ENCODE measurements around the gene SETBP1. TPM values are rescaled to one million over a fixed set of nuclear protein-coding genes. Genes with fewer than 3 reads are reported as not detected.
A peak's percentile ranks its signal among the peaks of the same experiment; 100 is the strongest.

SETBP1 gene
- total and polyA plus RNA-seq, 7 experiments from 2014 or later = 0.08 to 12.5 (median 2.5) TPM; not detected in 2

DNA sequence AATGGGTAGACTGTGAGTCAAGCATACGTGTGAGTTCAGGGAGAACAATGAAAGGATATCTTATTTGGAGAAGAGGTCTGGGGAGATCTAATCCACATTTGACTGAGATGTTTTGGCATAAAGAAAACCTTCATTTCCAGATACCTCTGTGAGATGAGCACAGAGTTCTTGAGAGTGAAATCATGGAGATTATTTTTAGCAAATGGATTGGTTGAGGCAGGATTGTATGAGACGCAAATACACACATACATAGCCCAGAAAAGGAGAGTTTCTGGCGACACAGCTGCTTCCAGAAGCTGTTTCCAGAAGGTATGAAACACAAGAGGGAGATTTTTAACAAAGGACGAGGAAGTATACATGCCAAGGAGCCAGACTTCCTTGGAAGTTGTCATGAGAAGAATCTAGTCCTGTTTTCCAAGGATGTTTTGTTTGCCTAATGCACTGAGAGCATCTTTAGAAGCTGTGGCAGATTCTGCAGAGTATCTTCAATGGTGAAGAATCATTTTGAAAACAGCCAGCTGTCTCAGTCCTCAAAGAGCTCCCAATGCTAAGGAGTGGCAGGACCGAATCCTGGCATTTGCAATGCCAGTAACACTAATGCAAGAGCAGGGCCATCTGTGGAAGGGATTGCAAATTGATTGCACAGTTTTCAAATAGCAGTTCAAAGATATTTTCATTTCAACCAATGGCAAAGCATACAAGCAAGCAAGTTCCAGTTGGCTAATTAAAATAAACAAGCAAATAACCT, 177.2 kb downstream of the SETBP1 start:
- ChIA-PET POLR2A (no interaction called here), CTCF (no interaction called here)
- Histone ChIP-seq H3K4me3 (ENCODE audit: low read length) (no peak overlapping the region), H3K36me3 (ENCODE audit: control insufficient read depth in 2 of 3, insufficient read depth in 3 of 3, low read length in 3 of 3) (no peaks in the 10 kb centered on the region), H3K4me1 (ENCODE audit: control insufficient read depth in 2 of 2, insufficient read depth in 2 of 2, low read length in 2 of 2) (no peaks in the 10 kb centered on the region), H3K27ac (ENCODE audit: low read depth, low read length) (no peak overlapping the region), H3K27me3 (ENCODE audit: control insufficient read depth in 2 of 2, insufficient read depth in 2 of 2, low read length in 2 of 2) (no peaks in the 10 kb centered on the region), H3K9me3 (ENCODE audit: control insufficient read depth in 2 of 3, low read length in 3 of 3) (no peaks in the 10 kb centered on the region)
- DNase-seq (no peak), ATAC-seq (no peak)
- Mint-ChIP-seq H3K36me3 (peaks cover 0 to 2% (median 0%) of the 10 kb centered on the region in 5 donors), H3K27me3 (peaks cover 0 to 33% (median 0%) of the 10 kb centered on the region in 5 donors), H3K4me1 (peaks cover 0 to 2% (median 0%) of the 10 kb centered on the region in 7 donors), H3K27ac (no peak overlapping the region), H3K9me3 (peaks cover 0 to 6% (median 0%) of the 10 kb centered on the region in 11 donors), H3K4me3 (no peak overlapping the region)
- intact Hi-C loops (cut with micrococcal nuclease) = no loop called here

DNA sequence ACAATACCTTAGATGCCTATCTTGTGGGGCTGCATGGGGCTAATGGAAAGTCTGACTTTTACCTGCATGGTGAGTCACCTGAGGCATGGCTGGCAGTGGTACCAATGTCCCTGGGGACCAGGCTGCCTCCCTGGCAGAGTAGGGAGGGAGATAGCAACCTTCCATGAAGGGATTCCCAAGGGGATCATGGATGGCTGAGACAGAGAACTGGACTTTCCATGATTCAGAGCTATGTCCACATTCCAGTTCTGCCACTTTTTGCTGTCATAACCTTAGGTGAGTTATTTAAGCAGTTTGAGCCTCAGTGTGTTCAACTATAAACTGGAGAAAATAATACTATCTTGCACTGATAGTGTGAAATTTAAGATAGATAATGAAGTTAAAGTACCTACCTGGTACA, 178.6 kb downstream of the SETBP1 start:
- ChIA-PET POLR2A (no interaction called here), CTCF (no interaction called here)
- Histone ChIP-seq H3K27ac (ENCODE audit: low read depth, low read length) (no peak overlapping the region), H3K4me3 (ENCODE audit: low read length) (no peak overlapping the region), H3K36me3 (ENCODE audit: control insufficient read depth in 2 of 3, insufficient read depth in 3 of 3, low read length in 3 of 3) (no peaks in the 10 kb centered on the region), H3K27me3 (ENCODE audit: control insufficient read depth in 2 of 2, insufficient read depth in 2 of 2, low read length in 2 of 2) (no peaks in the 10 kb centered on the region), H3K4me1 (ENCODE audit: control insufficient read depth in 2 of 2, insufficient read depth in 2 of 2, low read length in 2 of 2) (no peaks in the 10 kb centered on the region), H3K9me3 (ENCODE audit: control insufficient read depth in 2 of 3, low read length in 3 of 3) (no peaks in the 10 kb centered on the region)
- no peak for ATAC-seq
- Mint-ChIP-seq H3K4me3 (no peak overlapping the region), H3K27me3 (peaks cover 0 to 36% (median 0%) of the 10 kb centered on the region in 5 donors), H3K9me3 (peaks cover 0 to 6% (median 0%) of the 10 kb centered on the region in 11 donors), H3K36me3 (peaks cover 0 to 2% (median 0%) of the 10 kb centered on the region in 5 donors), H3K27ac (no peak overlapping the region), H3K4me1 (peaks cover 0 to 2% (median 0%) of the 10 kb centered on the region in 7 donors)
- DNase-seq = no peak
- intact Hi-C loops (cut with micrococcal nuclease) = no loop called here

DNA sequence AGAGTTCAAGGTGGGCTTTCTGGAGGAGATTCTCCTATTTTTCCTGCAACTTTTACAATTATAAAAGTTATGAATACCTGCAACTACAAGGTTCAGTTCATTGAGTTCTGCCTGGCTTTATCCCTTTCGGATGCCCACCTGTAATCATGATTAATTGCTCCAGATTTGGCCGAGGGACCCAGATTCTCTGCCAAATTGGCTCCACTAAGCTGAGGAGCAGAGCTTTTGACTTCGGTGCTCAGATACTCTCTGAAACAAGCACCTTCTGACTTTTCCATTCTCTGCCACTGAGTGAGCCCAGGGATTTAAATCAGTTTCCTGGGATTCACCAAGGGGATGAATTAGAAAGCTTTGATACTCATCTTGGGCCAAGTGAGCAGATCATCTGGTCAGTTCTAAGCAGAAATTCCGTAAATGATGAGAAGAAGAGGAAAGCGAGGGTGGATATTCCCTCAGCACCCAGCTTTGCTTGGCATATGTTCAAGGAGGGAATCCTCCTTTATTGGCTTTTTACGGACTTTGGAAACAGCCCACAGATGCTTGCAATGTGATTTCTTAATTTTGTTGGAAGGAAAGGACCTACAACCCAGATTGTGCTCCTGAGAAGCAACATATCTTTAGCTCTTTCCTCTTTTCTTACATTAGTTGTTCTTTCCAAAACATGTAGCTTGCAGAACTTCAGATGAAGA, 179.2 kb downstream of the SETBP1 start:
- Histone ChIP-seq H3K4me3 (ENCODE audit: low read length) (no peak overlapping the region), H3K4me1 (ENCODE audit: control insufficient read depth in 2 of 2, insufficient read depth in 2 of 2, low read length in 2 of 2) (no peaks in the 10 kb centered on the region), H3K27me3 (ENCODE audit: control insufficient read depth in 2 of 2, insufficient read depth in 2 of 2, low read length in 2 of 2) (no peaks in the 10 kb centered on the region), H3K9me3 (ENCODE audit: control insufficient read depth in 2 of 3, low read length in 3 of 3) (no peaks in the 10 kb centered on the region), H3K36me3 (ENCODE audit: control insufficient read depth in 2 of 3, insufficient read depth in 3 of 3, low read length in 3 of 3) (no peaks in the 10 kb centered on the region), H3K27ac (ENCODE audit: low read depth, low read length) (no peak overlapping the region)
- H3K27me3 Mint-ChIP-seq = peaks cover 0 to 32% (median 0%) of the 10 kb centered on the region in 5 donors
- peaks cover 0 to 6% (median 0%) of the 10 kb centered on the region in 11 donors for H3K9me3 Mint-ChIP-seq
- ATAC-seq (no peak), DNase-seq (no peak)
- peaks cover 0 to 2% (median 0%) of the 10 kb centered on the region in 7 donors for H3K4me1 Mint-ChIP-seq
- CTCF ChIA-PET = no interaction called here
- H3K36me3 Mint-ChIP-seq = peaks cover 0 to 2% (median 0%) of the 10 kb centered on the region in 5 donors
- no peak overlapping the region for H3K27ac Mint-ChIP-seq
- intact Hi-C loops (cut with micrococcal nuclease) = no loop called here
- no peak overlapping the region for H3K4me3 Mint-ChIP-seq
- POLR2A ChIA-PET = no interaction called here

DNA sequence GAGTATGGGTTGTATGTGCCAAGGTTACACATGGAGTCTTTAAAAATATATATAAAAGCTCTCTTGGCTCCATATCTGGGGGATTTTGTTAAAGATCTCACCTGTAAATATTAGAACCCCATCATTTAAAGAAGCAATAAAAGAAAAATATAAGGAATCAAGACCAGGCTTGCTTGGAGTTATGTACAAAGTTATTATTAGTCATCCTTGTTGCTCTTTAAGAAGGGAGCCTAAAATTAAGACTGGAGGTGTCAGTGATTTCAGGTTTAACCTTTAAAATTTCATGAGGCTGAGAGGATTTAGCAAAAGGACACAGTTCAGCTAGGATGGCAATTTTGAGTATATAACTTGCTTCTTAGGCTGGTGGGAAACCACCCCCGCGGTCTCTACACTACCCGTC, 181.4 kb downstream of the SETBP1 start:
- no peak overlapping the region for H3K27ac ChIP-seq (ENCODE audit: low read depth, low read length)
- H3K27me3 Mint-ChIP-seq = peaks cover 0 to 36% (median 0%) of the 10 kb centered on the region in 5 donors
- no peak overlapping the region for H3K4me3 Mint-ChIP-seq
- H3K4me1 Mint-ChIP-seq = peaks cover 0 to 7% (median 0%) of the 10 kb centered on the region in 7 donors
- no peaks in the 10 kb centered on the region for H3K36me3 Mint-ChIP-seq
- CTCF ChIA-PET = no interaction called here
- POLR2A ChIA-PET = no interaction called here
- no peaks in the 10 kb centered on the region for H3K27me3 ChIP-seq (ENCODE audit: control insufficient read depth in 2 of 2, insufficient read depth in 2 of 2, low read length in 2 of 2)
- no peak overlapping the region for H3K4me3 ChIP-seq (ENCODE audit: low read length)
- no peak for DNase-seq
- peaks cover 0 to 6% (median 0%) of the 10 kb centered on the region in 11 donors for H3K9me3 Mint-ChIP-seq
- H3K27ac Mint-ChIP-seq = no peak overlapping the region
- intact Hi-C loops (cut with micrococcal nuclease) = no loop called here
- H3K9me3 ChIP-seq (ENCODE audit: control insufficient read depth in 2 of 3, low read length in 3 of 3) = no peaks in the 10 kb centered on the region
- no peaks in the 10 kb centered on the region for H3K4me1 ChIP-seq (ENCODE audit: control insufficient read depth in 2 of 2, insufficient read depth in 2 of 2, low read length in 2 of 2)
- ATAC-seq = no peak
- H3K36me3 ChIP-seq (ENCODE audit: control insufficient read depth in 2 of 3, insufficient read depth in 3 of 3, low read length in 3 of 3) = no peaks in the 10 kb centered on the region

DNA sequence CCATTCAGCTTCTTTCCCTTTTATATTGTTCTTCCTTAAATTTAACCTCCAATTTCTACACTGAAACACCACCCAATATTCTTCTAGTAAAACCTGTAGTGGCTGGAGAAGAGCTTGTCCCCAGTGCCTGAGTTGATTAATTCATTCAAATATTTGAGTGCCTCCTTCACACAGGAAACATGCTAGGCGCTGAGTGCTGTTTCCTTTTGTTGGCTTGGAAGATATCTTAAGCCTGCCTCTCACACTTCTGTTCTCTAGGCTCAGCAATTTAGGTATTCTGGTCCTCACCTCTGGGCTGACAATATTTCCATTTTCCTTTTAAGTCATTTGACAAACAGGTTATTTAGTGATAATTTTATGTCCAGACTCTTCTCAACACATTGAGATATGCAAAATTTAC, 185.4 kb downstream of the SETBP1 start:
- H3K4me1 Mint-ChIP-seq = peaks cover 0 to 7% (median 0%) of the 10 kb centered on the region in 7 donors
- intact Hi-C loops (cut with micrococcal nuclease) = no loop called here
- H3K36me3 ChIP-seq (ENCODE audit: control insufficient read depth in 2 of 3, insufficient read depth in 3 of 3, low read length in 3 of 3) = no peaks in the 10 kb centered on the region
- no peak overlapping the region for H3K27ac Mint-ChIP-seq
- no peaks in the 10 kb centered on the region for H3K36me3 Mint-ChIP-seq
- ChIA-PET POLR2A (no interaction called here), CTCF (no interaction called here)
- no peaks in the 10 kb centered on the region for H3K4me1 ChIP-seq (ENCODE audit: control insufficient read depth in 2 of 2, insufficient read depth in 2 of 2, low read length in 2 of 2)
- no peak overlapping the region for H3K27ac ChIP-seq (ENCODE audit: low read depth, low read length)
- DNase-seq (no peak), ATAC-seq (no peak)
- H3K4me3 ChIP-seq (ENCODE audit: low read length) = no peak overlapping the region
- H3K27me3 ChIP-seq (ENCODE audit: control insufficient read depth in 2 of 2, insufficient read depth in 2 of 2, low read length in 2 of 2) = no peaks in the 10 kb centered on the region
- peak overlapping the region in 1 of 10 donors; percentile 7 for H3K4me3 Mint-ChIP-seq
- no peaks in the 10 kb centered on the region for H3K9me3 ChIP-seq (ENCODE audit: control insufficient read depth in 2 of 3, low read length in 3 of 3)
- H3K9me3 Mint-ChIP-seq = peaks cover 0 to 9% (median 0%) of the 10 kb centered on the region in 11 donors
- H3K27me3 Mint-ChIP-seq = peaks cover 0 to 24% (median 0%) of the 10 kb centered on the region in 5 donors

DNA sequence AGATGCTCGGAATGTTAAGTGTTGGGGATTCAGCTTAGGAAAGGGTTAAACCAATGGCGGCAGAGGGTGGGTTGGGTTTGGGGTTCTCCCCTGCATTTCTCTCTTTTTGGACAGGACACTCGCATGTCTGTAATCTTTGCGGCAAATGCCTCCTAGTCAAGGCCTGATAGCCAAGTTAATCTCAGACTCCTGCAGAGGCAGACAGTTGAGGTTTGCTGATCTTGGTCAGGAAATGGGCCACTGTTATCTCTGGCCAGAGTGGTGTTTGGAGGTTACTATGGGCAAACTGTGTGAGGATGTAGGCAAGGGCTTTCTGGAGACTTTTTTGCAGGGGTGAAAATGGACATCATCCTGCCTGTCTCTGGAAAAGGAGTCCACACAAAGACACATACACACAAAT, 188.8 kb downstream of the SETBP1 start:
- ChIA-PET POLR2A (no interaction called here), CTCF (no interaction called here)
- no peaks in the 10 kb centered on the region for H3K36me3 Mint-ChIP-seq
- H3K4me3 ChIP-seq (ENCODE audit: low read length) = no peak overlapping the region
- H3K4me1 Mint-ChIP-seq = peaks cover 0 to 16% (median 0%) of the 10 kb centered on the region in 7 donors
- no peaks in the 10 kb centered on the region for H3K36me3 ChIP-seq (ENCODE audit: control insufficient read depth in 2 of 3, insufficient read depth in 3 of 3, low read length in 3 of 3)
- intact Hi-C loops (cut with micrococcal nuclease) = no loop called here
- no peaks in the 10 kb centered on the region for H3K9me3 ChIP-seq (ENCODE audit: control insufficient read depth in 2 of 3, low read length in 3 of 3)
- ATAC-seq (no peak), DNase-seq (no peak)
- H3K4me1 ChIP-seq (ENCODE audit: control insufficient read depth in 2 of 2, insufficient read depth in 2 of 2, low read length in 2 of 2) = no peaks in the 10 kb centered on the region
- no peak overlapping the region for H3K27ac ChIP-seq (ENCODE audit: low read depth, low read length)
- H3K27ac Mint-ChIP-seq = peak overlapping the region in 1 of 9 donors; percentile 40
- no peak overlapping the region for H3K4me3 Mint-ChIP-seq
- no peaks in the 10 kb centered on the region for H3K27me3 ChIP-seq (ENCODE audit: control insufficient read depth in 2 of 2, insufficient read depth in 2 of 2, low read length in 2 of 2)
- H3K9me3 Mint-ChIP-seq = peaks cover 0 to 5% (median 0%) of the 10 kb centered on the region in 11 donors
- H3K27me3 Mint-ChIP-seq = peaks cover 0 to 13% (median 0%) of the 10 kb centered on the region in 5 donors
